Caco-2 (cell line): Measurements from ENCODE around the gene ACR. TPM values are rescaled to one million over a fixed set of nuclear protein-coding genes. Genes with fewer than 3 reads are reported as not detected.

Source experiments
- BruUV-seq: library from RNA; stranded (reverse); fragments of 400-500 nt; replicated peaks from 2 replicates; lab custom pipeline; 2021; lab: Mats Ljungman, UMichigan
- CTCF ChIA-PET: fragments of 300-600 bp; sonication (Branson Sonifier 250); formaldehyde crosslinking; loops from one replicate; lab custom pipeline; 2022; ENCODE audit warnings: antibody characterized with exemption; lab: Charles Lee
- POLR2A ChIA-PET: fragments of 300-600 bp; sonication (Branson Sonifier 250); formaldehyde crosslinking; loops from one replicate; lab custom pipeline; 2022; ENCODE audit warnings: antibody characterized with exemption; lab: Charles Lee
- DNase-seq, 2 experiments: peaks; one replicate each; pipeline versions ENCODE4 v3.0.0 to v3.0.0-alpha.2; 2020 to 2022
- H3K27me3 ChIP-seq: replicated peaks from 2 replicates; pipeline ENCODE4 v1.6.0; 2011; ENCODE audit warnings: low read length; ENCODE audit not compliant: control insufficient read depth, insufficient read depth
- H3K36me3 ChIP-seq: 2 replicates; pipeline ENCODE4 v1.5.1; 2011; ENCODE audit warnings: low read length; ENCODE audit not compliant: control insufficient read depth, insufficient read depth
- H3K4me1 ChIP-seq: fragments of 250-450 bp; sonication (Bioruptor Pico); 2 replicates; pipeline ENCODE4 v1.5.1; 2020; ENCODE audit warnings: mild to moderate bottlenecking
- H3K4me3 ChIP-seq: 2 replicates; pipeline ENCODE4 v1.5.1; 2011; ENCODE audit warnings: low read depth, mild to moderate bottlenecking, control low read depth, low read length
- H3K9me3 ChIP-seq: fragments of 250-450 bp; sonication (Bioruptor Pico); 2 replicates; pipeline ENCODE4 v1.5.1; 2020; ENCODE audit warnings: mild to moderate bottlenecking, moderate library complexity
- H3K27ac Mint-ChIP-seq: one replicate; pipeline ENCODE4 v1.8.0; 2022; ENCODE audit warnings: mixed read lengths; ENCODE audit not compliant: unreplicated experiment
- H3K27me3 Mint-ChIP-seq: one replicate; pipeline ENCODE4 v1.8.0; 2022; ENCODE audit warnings: mixed read lengths; ENCODE audit not compliant: insufficient read depth, unreplicated experiment
- H3K36me3 Mint-ChIP-seq: one replicate; pipeline ENCODE4 v1.8.0; 2022; ENCODE audit warnings: mild to moderate bottlenecking, mixed read lengths; ENCODE audit not compliant: insufficient read depth, unreplicated experiment
- H3K4me1 Mint-ChIP-seq: one replicate; pipeline ENCODE4 v1.8.0; 2022; ENCODE audit warnings: low read depth, mixed read lengths; ENCODE audit not compliant: unreplicated experiment
- H3K4me3 Mint-ChIP-seq: one replicate; pipeline ENCODE4 v1.8.0; 2022; ENCODE audit warnings: mild to moderate bottlenecking, moderate library complexity, mixed read lengths; ENCODE audit not compliant: unreplicated experiment
- H3K9me3 Mint-ChIP-seq: one replicate; pipeline ENCODE4 v1.8.0; 2022; ENCODE audit warnings: mixed read lengths; ENCODE audit not compliant: unreplicated experiment
- CTCF ChIP-seq, 2 experiments: fragments of 200-600 bp in 1 of 2; IDR thresholded peaks; 1 replicate in 1 of 2; 2 replicates in 1 of 2; pipeline versions ENCODE4 v1.5.1 to v1.8.0; 2011 to 2022; ENCODE audit warnings: antibody characterized with exemption in 1 of 2, control low read depth in 1 of 2, inconsistent platforms in 1 of 2, low read depth in 1 of 2, low read length in 1 of 2, mild to moderate bottlenecking in 1 of 2, moderate library complexity in 1 of 2; ENCODE audit not compliant: insufficient read depth in 1 of 2, severe bottlenecking in 1 of 2, unreplicated experiment in 1 of 2
- intact Hi-C: fragments of 100-400 bp; cut with micrococcal nuclease; formaldehyde crosslinking; loops from one replicate; pipeline ENCODE4 v1.10.0; 2022; ENCODE audit not compliant: unreplicated experiment
- total RNA-seq: library from RNA; stranded (reverse); gene quantifications from 2 replicates; pipeline ENCODE4 v1.2.3, GENCODE V29; 2022

The ACR gene
- total RNA-seq, 1 experiment from 2014 or later: not detected

GRCh38 chr22:50733521-50734342, 4.3 kb upstream of the ACR start:
- ChIA-PET CTCF (interaction anchor here (1.4 kb wide), 1 partner anchor 23 kb away, joined by 4 read pairs; no protein-coding TSS in a partner anchor), POLR2A (no interaction called here)
- Mint-ChIP-seq H3K36me3 (no peaks in the 10 kb centered on the region), H3K27me3 (peaks cover 16% of the 10 kb centered on the region), H3K9me3 (no peaks in the 10 kb centered on the region), H3K4me3 (no peak overlapping the region), H3K27ac (no peak overlapping the region), H3K4me1 (no peaks in the 10 kb centered on the region)
- DNase-seq: peak in 1 of 2 experiments; percentile 27
- no TSS peak for BruUV-seq
- H3K36me3 ChIP-seq: no peaks in the 10 kb centered on the region
- no peak overlapping the region for H3K4me3 ChIP-seq
- no peaks in the 10 kb centered on the region for H3K9me3 ChIP-seq
- no peaks in the 10 kb centered on the region for H3K4me1 ChIP-seq
- H3K27me3 ChIP-seq: no peaks in the 10 kb centered on the region
- intact Hi-C loops: no loop called here
- TF ChIP-seq CTCF (IDR thresholded peaks at IDR 0.05; ENCODE audit: insufficient read depth in 1 of 2, low read depth in 1 of 2, low read length in 1 of 2, severe bottlenecking in 1 of 2, unreplicated experiment in 1 of 2): no peak

- Mint-ChIP-seq H3K4me1 (no peaks in the 10 kb centered on the region), H3K36me3 (no peaks in the 10 kb centered on the region), H3K27me3 (peaks cover 20% of the 10 kb centered on the region), H3K27ac (no peak overlapping the region), H3K9me3 (no peaks in the 10 kb centered on the region), H3K4me3 (no peak overlapping the region)
- BruUV-seq: no TSS peak
- no peak for TF ChIP-seq CTCF (IDR thresholded peaks at IDR 0.05; ENCODE audit: insufficient read depth in 1 of 2, low read depth in 1 of 2, low read length in 1 of 2, severe bottlenecking in 1 of 2, unreplicated experiment in 1 of 2)
- no peak for DNase-seq
- POLR2A ChIA-PET: no interaction called here
- H3K4me3 ChIP-seq: no peak overlapping the region
- CTCF ChIA-PET: no interaction called here
- no peaks in the 10 kb centered on the region for H3K9me3 ChIP-seq
- intact Hi-C loops: no loop called here
- H3K27me3 ChIP-seq: no peaks in the 10 kb centered on the region
- H3K4me1 ChIP-seq: no peaks in the 10 kb centered on the region
- H3K36me3 ChIP-seq: no peaks in the 10 kb centered on the region
Measured at GRCh38 chr22:50734343-50734771, 3.6 kb upstream of the ACR start.

- no peak for TF ChIP-seq CTCF (IDR thresholded peaks at IDR 0.05; ENCODE audit: insufficient read depth in 1 of 2, low read depth in 1 of 2, low read length in 1 of 2, severe bottlenecking in 1 of 2, unreplicated experiment in 1 of 2)
- Histone ChIP-seq H3K4me1 (no peaks in the 10 kb centered on the region), H3K9me3 (no peaks in the 10 kb centered on the region), H3K36me3 (no peaks in the 10 kb centered on the region), H3K27me3 (no peaks in the 10 kb centered on the region), H3K4me3 (no peak overlapping the region)
- DNase-seq: peak in 1 of 2 experiments; percentile 10
- no peaks in the 10 kb centered on the region for H3K36me3 Mint-ChIP-seq
- POLR2A ChIA-PET: interaction anchor here (0.7 kb wide), 1 partner anchor 89 kb away, joined by 4 read pairs; no protein-coding TSS in a partner anchor
- no peak overlapping the region for H3K27ac Mint-ChIP-seq
- H3K27me3 Mint-ChIP-seq: peaks cover 20% of the 10 kb centered on the region
- H3K4me1 Mint-ChIP-seq: no peaks in the 10 kb centered on the region
- intact Hi-C loops: no loop called here
- CTCF ChIA-PET: no interaction called here
- no peaks in the 10 kb centered on the region for H3K9me3 Mint-ChIP-seq
- no peak overlapping the region for H3K4me3 Mint-ChIP-seq
- BruUV-seq: no TSS peak
Measured at GRCh38 chr22:50734986-50735738, 2.8 kb upstream of the ACR start.
